IPS DF 19.7 (cell line): Measurements from ENCODE around the gene KIAA1549.
"Not testable (repeated sequence)": the region's sequence is repeated elsewhere in the genome, so short reads cannot be mapped to it uniquely, and the experiment has no call there.

Source experiments
- DNase-seq: peaks from one replicate; pipeline ENCODE4 v3.0.0-alpha.2; 2013; ENCODE audit warnings: low read depth, low spot score

KIAA1549 gene

GRCh38 chr7:138814816-138815332 is 166.3 kb downstream of the KIAA1549 start:
- no peak for DNase-seq

GRCh38 chr7:138813945-138814344 is 167.2 kb downstream of the KIAA1549 start:
- no peak for DNase-seq

GRCh38 chr7:138811327-138811726 is 169.9 kb downstream of the KIAA1549 start:
- not testable (repeated sequence) for DNase-seq

- DNase-seq, result no peak
Observed at GRCh38 chr7:138809346-138809745, 171.8 kb downstream of the KIAA1549 start.

DNA sequence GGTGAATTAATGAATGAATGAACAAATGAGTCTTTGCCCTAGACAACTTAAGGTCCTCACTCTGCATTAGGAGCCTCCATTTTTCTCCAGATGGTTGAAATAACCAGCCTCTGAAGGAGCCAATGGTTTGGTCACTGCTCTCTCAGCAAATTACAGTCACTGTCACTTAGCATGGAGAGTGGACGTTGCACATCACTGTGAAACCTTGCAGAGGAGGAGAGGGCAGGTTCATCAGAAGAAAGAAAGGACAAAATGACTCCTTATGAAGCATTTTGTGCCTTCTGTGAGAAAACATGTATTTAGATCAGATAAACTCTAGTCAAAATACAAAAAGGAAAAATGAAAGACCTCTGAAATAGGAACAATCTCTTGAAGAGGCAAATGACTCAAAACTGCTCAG is 176.6 kb downstream of the KIAA1549 start:
- DNase-seq, result no peak

DNA sequence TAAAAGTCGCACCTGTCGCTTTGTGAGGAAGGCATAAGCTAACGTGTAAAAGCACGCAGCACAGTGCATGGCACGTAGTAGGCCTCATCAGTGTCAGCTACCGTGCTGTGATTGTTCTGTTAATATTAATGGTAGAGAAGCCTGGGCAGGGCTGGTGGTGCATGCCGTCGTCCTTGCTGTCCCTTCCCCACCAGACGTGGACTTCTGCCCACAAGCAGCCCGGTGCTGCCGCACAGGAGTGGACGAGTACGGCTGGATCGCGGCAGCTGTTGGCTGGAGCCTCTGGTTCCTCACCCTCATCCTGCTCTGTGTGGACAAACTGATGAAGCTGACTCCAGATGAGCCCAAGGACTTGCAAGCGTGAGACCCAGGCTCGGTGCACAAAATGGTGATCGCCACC is 178.5 kb downstream of the KIAA1549 start:
- DNase-seq, result no peak

DNA sequence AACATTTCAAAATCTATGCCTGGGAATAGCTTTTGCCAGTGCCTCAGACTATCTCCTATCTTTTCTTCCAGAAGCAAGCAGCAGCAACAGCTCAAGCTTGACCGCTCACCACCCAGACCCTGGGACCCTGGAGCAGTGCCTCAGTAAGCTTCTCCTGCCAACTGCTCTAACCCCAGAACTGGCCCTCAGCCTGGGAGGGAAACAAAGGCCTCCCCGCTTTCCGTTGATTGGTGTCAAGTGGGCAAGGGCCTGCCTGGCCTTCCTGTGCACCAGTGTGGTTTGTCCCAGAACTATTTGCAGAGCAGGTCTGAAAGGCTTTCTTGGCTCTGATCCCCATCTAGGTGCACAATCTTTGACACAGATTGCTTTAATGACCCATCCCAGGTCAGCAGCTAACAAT is 179.9 kb downstream of the KIAA1549 start:
- no peak for DNase-seq

DNA sequence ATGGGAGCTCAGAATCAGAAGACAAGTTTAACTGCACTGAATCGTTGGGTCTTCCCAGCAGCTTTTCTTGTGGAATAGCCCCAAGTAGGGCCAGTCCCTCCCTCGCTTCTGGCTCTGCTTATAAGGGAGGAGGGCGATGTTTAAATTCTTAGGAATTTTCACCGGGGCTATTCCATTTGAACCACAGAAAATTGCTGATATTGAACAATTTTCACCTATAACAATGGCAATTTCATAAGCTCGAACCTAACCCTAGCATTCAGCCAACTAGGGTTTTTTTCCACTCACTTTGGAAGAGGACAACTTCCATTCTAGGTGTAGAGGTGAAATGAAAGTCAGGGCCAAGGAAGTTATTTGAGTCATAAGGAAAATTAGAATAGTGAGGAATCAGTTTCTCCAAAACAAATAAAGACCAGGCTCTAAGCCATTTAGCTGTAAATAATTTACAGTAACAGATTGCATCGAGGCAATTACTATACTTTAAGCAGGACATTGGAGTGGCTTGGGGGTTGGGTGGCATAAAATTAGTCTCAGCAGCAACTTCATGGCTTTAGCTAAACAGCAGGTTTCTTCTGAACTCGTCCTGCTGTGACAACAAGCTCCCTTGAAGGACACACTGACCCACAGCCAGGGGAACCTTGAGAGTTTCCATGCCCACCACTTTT is 181.7 kb downstream of the KIAA1549 start:
- DNase-seq, result no peak

DNA sequence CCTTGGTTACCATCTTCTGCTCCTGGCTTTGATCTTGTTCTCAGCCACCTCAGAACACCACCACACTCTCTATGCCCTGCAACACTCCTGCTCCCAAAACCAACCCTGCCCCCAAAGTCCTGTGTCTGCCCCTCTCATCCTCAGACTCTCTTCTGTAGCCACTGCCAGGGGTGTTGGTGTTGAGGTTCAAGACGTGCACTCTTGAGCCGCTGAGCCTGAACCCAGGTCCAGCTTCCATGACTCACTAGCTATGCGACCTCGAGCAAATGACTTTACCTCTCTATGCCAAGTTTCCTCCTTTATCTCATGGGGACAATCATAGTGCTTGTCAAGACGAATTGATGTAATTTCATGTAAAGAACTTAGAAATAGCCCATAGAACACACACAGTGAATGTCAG is 182.4 kb downstream of the KIAA1549 start:
- DNase-seq, result no peak

GRCh38 chr7:138797715-138798320 is 183.4 kb downstream of the KIAA1549 start, which contains the start of the genes ATP6V0A4 and TMEM213:
Gene ATP6V0A4 (minus strand): TSS chr7:138798196. CDS start chr7:138771247, 26,949 bp downstream.
Gene TMEM213 (plus strand): TSS chr7:138797994. CDS start chr7:138798105, 111 bp downstream.
- DNase-seq, result peak; percentile 57

GRCh38 chr7:138797046-138797445 is 184.1 kb downstream of the KIAA1549 start:
- not testable (repeated sequence) for DNase-seq

DNA sequence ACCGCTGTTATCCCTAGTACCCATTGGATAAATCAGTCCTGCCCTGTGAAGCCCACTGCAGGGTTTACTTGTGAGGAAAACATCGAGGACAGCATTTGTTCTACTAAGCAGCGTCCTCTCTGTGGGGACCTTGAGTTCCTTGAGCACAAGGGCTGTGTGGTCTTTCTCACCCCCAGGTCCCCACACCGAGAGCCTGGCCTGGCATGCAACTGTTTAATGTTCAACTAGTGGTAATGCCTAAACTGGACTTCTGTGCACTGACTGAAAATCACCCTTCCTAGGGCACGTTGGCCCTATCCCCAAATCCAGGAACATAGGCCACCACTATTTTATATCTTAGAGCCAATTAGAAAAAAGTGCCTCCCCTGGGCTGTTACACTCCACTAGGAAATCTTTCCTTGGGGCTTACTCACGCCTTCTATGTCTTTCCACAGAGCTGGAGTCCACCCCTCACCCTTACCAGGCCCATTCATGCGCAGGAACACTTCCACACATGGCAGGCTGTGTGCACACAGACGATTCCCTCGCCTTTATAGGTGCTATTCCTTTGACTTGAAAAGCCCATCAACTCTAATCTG is 185.1 kb downstream of the KIAA1549 start:
- DNase-seq, result no peak

DNA sequence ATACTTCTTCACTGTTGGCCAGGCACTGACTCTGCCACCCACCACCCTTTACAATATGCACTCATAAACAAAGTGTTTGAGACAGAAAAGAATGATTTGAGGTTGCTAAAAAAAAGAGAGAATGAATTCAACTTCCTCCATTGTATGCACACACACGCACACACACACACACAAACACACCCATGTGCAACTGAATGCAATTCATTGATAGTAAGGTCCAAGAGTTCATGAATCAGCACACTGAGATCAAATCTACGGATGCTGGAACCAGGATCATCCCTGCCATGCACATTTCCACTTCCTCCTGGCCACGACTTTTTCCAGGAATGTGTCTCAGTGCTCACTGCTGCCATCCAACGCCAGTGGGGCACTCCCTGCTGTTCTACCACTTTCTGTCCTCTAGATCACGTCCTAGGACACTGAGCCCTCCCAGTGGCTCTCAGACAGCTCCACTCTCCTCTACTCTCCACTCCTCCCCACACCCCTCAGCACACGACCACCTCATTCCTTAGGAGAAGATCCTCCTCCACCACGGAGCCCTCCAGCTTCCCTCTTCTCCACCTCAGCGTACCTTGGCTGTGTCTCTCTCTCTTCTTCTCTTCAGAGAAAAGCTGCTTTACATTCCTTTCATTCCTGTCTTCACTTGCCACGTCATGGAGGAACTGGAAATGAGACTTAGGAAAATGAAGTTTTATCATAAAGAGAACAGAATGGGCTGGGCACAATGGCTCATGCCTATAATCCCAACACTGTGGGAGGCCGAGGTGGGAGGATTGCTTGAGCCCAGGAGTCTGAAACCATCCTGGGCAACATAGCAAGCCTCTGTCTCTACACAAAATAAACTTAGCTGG is 195.4 kb downstream of the KIAA1549 start:
- DNase-seq, result no peak

DNA sequence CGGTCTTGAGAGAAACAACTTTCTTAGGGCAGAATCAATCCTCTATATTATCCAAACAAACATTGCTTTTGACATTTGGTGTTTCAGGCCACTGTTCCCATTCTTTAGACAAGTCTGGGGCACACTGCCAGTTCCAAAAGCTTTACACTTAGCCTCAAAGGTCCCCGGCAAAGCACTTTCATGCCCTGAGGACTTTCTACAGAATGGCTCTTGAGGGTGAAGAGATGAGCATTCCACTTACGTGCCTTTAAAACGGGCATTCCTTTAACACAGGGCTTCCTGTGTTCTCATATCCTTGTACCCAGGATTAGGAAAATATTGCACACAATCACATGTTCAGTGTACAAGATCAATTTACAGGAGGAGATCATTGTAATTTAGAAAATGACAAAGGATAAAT is 196.5 kb downstream of the KIAA1549 start:
- DNase-seq, result no peak
